OCI-LY1 (cell line): ENCODE results near the gene GSTO1.

Experiments used
- H2AFZ ChIP-seq: fragments of 200-600 bp; sonication (generic), shearing (Covaris generic); 2 replicates; pipeline ENCODE4 v1.6.0; 2014; ENCODE audit warnings: antibody characterized with exemption, mild to moderate bottlenecking, low read length
- H3F3A ChIP-seq: fragments of 200-600 bp; sonication (generic), shearing (Covaris generic); 2 replicates; pipeline ENCODE4 v1.6.0; 2014; ENCODE audit warnings: mild to moderate bottlenecking, antibody characterized with exemption, low read length, moderate library complexity; ENCODE audit not compliant: insufficient read depth
- H3K27ac ChIP-seq: fragments of 200-600 bp; sonication (generic); 2 replicates; pipeline ENCODE4 v1.5.1; 2014; ENCODE audit warnings: low read length, mixed run types, mild to moderate bottlenecking, low read depth; ENCODE audit not compliant: poor library complexity, severe bottlenecking
- H3K27me3 ChIP-seq: fragments of 200-600 bp; sonication (generic); 2 replicates; pipeline ENCODE4 v1.6.0; 2014; ENCODE audit warnings: antibody characterized with exemption, mild to moderate bottlenecking, low read length, moderate library complexity; ENCODE audit not compliant: insufficient read depth
- H3K36me3 ChIP-seq: fragments of 200-600 bp; sonication (generic); 2 replicates; pipeline ENCODE4 v1.6.1; 2014; ENCODE audit warnings: mild to moderate bottlenecking, antibody characterized with exemption, low read length, moderate library complexity, mixed read lengths; ENCODE audit not compliant: insufficient read depth
- H3K4me1 ChIP-seq: fragments of 200-600 bp; sonication (generic); 2 replicates; pipeline ENCODE4 v1.5.1; 2014; ENCODE audit warnings: mild to moderate bottlenecking, low read length, moderate library complexity; ENCODE audit not compliant: insufficient read depth, severe bottlenecking
- H3K4me2 ChIP-seq: fragments of 200-600 bp; sonication (generic), shearing (Covaris generic); 2 replicates; pipeline ENCODE4 v1.6.1; 2014; ENCODE audit warnings: low read length
- H3K4me3 ChIP-seq: fragments of 200-600 bp; sonication (generic); 2 replicates; pipeline ENCODE4 v1.5.1; 2014; ENCODE audit warnings: low read length, low read depth, mild to moderate bottlenecking, mixed read lengths; ENCODE audit not compliant: poor library complexity, severe bottlenecking
- H3K79me2 ChIP-seq: fragments of 200-600 bp; shearing (Covaris generic); 2 replicates; pipeline ENCODE4 v1.6.1; 2016; ENCODE audit warnings: mixed run types, low read length, mixed read lengths; ENCODE audit not compliant: insufficient read depth
- H3K9ac ChIP-seq: fragments of 200-600 bp; sonication (generic), shearing (Covaris generic); 2 replicates; pipeline ENCODE4 v1.6.1; 2014; ENCODE audit warnings: mild to moderate bottlenecking, low read length, mixed read lengths
- H3K9me2 ChIP-seq: fragments of 200-600 bp; sonication (generic), shearing (Covaris generic); 2 replicates; pipeline ENCODE4 v1.6.1; 2014; ENCODE audit warnings: low read depth, mild to moderate bottlenecking, low read length, mixed read lengths
- H3K9me3 ChIP-seq: fragments of 200-600 bp; shearing (Covaris generic); 2 replicates; pipeline ENCODE4 v1.6.1; 2014; ENCODE audit warnings: low read length, mixed read lengths
- H4K20me1 ChIP-seq: fragments of 200-600 bp; sonication (generic), shearing (Covaris generic); 2 replicates; pipeline ENCODE4 v1.6.0; 2016; ENCODE audit warnings: mild to moderate bottlenecking, low read length; ENCODE audit not compliant: insufficient read depth
- EZH2 ChIP-seq: fragments of 200-600 bp; sonication (generic), shearing (Covaris generic); IDR thresholded peaks from 2 replicates; pipeline ENCODE4 v1.8.0; 2017; ENCODE audit warnings: borderline replicate concordance, mixed run types, mild to moderate bottlenecking, antibody characterized with exemption, low read length, moderate library complexity, mixed read lengths
- TF ChIP-seq, protein P1 (sequence below): fragments of 200-600 bp; sonication (generic), shearing (Covaris generic); IDR thresholded peaks from 2 replicates; pipeline ENCODE4 v1.5.1; 2017; ENCODE audit warnings: mild to moderate bottlenecking, antibody characterized with exemption, low read length, moderate library complexity, mixed read lengths

The GSTO1 gene

GRCh38 chr10:104254493-104255310 is at the start of gene GSTO1:
Gene GSTO1 (plus strand): TSS chr10:104254892. CDS start chr10:104254929, 37 bp downstream.
- Histone ChIP-seq H3K4me3 (peak within 1 kb of the TSS; percentile 68), H3F3A (no peaks in the 10 kb centered on the region), H3K4me1 (peaks cover 13% of the 10 kb centered on the region), H3K9ac (peak within 1 kb of the TSS; percentile 74), H3K9me2 (no peaks in the 10 kb centered on the region), H3K79me2 (no peaks in the 10 kb centered on the region), H3K27ac (no peak within 1 kb of the TSS), H3K9me3 (no peaks in the 10 kb centered on the region), H4K20me1 (no peaks in the 10 kb centered on the region), H3K36me3 (peaks cover 13% of the 10 kb centered on the region), H2AFZ (no peak within 1 kb of the TSS), H3K27me3 (no peaks in the 10 kb centered on the region), H3K4me2 (peak within 1 kb of the TSS; percentile 63)
- no peak for TF ChIP-seq EZH2
- TF ChIP-seq, protein P1, sequence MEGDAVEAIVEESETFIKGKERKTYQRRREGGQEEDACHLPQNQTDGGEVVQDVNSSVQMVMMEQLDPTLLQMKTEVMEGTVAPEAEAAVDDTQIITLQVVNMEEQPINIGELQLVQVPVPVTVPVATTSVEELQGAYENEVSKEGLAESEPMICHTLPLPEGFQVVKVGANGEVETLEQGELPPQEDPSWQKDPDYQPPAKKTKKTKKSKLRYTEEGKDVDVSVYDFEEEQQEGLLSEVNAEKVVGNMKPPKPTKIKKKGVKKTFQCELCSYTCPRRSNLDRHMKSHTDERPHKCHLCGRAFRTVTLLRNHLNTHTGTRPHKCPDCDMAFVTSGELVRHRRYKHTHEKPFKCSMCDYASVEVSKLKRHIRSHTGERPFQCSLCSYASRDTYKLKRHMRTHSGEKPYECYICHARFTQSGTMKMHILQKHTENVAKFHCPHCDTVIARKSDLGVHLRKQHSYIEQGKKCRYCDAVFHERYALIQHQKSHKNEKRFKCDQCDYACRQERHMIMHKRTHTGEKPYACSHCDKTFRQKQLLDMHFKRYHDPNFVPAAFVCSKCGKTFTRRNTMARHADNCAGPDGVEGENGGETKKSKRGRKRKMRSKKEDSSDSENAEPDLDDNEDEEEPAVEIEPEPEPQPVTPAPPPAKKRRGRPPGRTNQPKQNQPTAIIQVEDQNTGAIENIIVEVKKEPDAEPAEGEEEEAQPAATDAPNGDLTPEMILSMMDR: no peak

- Histone ChIP-seq H3K36me3 (no peaks in the 10 kb centered on the region), H3K9me2 (no peaks in the 10 kb centered on the region), H3K9me3 (no peaks in the 10 kb centered on the region), H3K27me3 (no peaks in the 10 kb centered on the region), H3K4me3 (no peak overlapping the region), H2AFZ (no peak overlapping the region), H3K4me2 (no peak overlapping the region), H3K9ac (no peak overlapping the region), H4K20me1 (no peaks in the 10 kb centered on the region), H3F3A (no peaks in the 10 kb centered on the region; the same call in 1 of the 2 replicates), H3K79me2 (no peaks in the 10 kb centered on the region), H3K4me1 (no peaks in the 10 kb centered on the region), H3K27ac (no peak overlapping the region)
- TF ChIP-seq EZH2: no peak
- TF ChIP-seq, protein P1: no peak
Observed at GRCh38 chr10:104208730-104209129, 46.0 kb upstream of the GSTO1 start.

DNA sequence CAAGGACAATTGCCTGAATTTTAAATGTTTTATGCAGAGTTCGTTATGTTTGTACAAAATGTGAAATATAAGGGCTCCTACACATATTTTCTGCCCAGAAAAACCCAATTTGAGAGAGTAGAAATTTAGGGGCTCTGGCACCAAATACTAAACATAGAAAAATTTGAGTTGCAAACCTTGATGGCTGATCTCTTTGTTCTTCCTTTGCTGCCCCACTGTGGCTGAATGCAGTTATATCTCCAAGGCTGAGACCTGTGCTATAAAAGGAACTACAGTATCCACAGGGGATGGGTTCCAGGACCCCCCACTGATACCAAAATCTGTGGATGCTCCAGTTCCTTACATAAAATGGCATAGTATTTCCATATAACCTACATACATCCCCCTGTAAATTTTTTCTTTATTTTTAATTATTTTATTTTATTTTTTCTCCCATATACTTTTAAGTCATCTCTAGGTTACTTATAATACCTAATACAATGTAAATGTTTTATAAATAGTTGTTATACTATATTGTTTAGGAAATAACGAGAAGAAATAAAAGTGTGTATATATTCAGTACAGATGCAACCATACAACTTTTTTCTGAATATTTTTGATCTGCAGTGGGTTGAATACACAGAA is 45.0 kb upstream of the GSTO1 start:
- H3F3A ChIP-seq: no peaks in the 10 kb centered on the region; the same call in 1 of the 2 replicates
- H3K27me3 ChIP-seq: no peaks in the 10 kb centered on the region

More for the DNA sequence above, 45.0 kb upstream of the GSTO1 start:
- Histone ChIP-seq H3K27ac (no peak overlapping the region), H3K9me3 (no peaks in the 10 kb centered on the region), H4K20me1 (no peaks in the 10 kb centered on the region), H3K4me1 (no peaks in the 10 kb centered on the region), H3K4me3 (no peak overlapping the region), H2AFZ (no peak overlapping the region), H3K4me2 (no peak overlapping the region), H3K36me3 (no peaks in the 10 kb centered on the region), H3K9me2 (no peaks in the 10 kb centered on the region), H3K79me2 (no peaks in the 10 kb centered on the region), H3K9ac (no peak overlapping the region)
- TF ChIP-seq, protein P1: peak; percentile 54
- TF ChIP-seq EZH2: no peak
